ENCODE results near the gene IL25. TPM values are rescaled to one million over a fixed set of nuclear protein-coding genes. Genes with fewer than 3 reads are reported as not detected.
"Not testable (repeated sequence)": the region's sequence is repeated elsewhere in the genome, so short reads cannot be mapped to it uniquely, and the experiment has no call there.

IL25 gene
- total RNA-seq, 6 donors from 2014 or later = not detected

GRCh38 chr14:23416801-23417200, 44.2 kb downstream of the IL25 start:
- ATAC-seq (ENCODE audit: low FRiP score in 2 of 2) (no peak), DNase-seq (no peak)
- no peaks in the 10 kb centered on the region for H3K27me3 ChIP-seq
- no peaks in the 10 kb centered on the region for H3K9me3 ChIP-seq
- no peaks in the 10 kb centered on the region for H3K36me3 ChIP-seq
- H3K4me1 ChIP-seq = no peaks in the 10 kb centered on the region
- no peak overlapping the region for H3K27ac ChIP-seq
- H3K4me3 ChIP-seq = no peak overlapping the region
- 81 to 83% methylated on average over 7 to 11 of the region's 11 CpGs for WGBS, 2 donors
- no peak for TF ChIP-seq POLR2AphosphoS5 (IDR thresholded peaks at IDR 0.05)
- TF ChIP-seq EP300 (IDR thresholded peaks at IDR 0.05) = no peak
- TF ChIP-seq CTCF (IDR thresholded peaks at IDR 0.05) = no peak
- TF ChIP-seq POLR2A (IDR thresholded peaks at IDR 0.05) = no peak

- not testable (repeated sequence) for H3K4me1 ChIP-seq; H3K27me3 ChIP-seq; H3K27ac ChIP-seq; ATAC-seq (ENCODE audit: low FRiP score in 2 of 2); H3K4me3 ChIP-seq; H3K36me3 ChIP-seq; H3K9me3 ChIP-seq; DNase-seq
- 79% methylated on average over 9 to 11 of the region's 12 CpGs for WGBS, 2 donors
These were observed 44.7 kb downstream of the IL25 start for GRCh38 chr14:23417269-23417668.

- H3K36me3 ChIP-seq = no peaks in the 10 kb centered on the region
- H3K27me3 ChIP-seq = no peaks in the 10 kb centered on the region
- 88 to 95% methylated on average over 11 to 21 of the region's 21 CpGs for WGBS, 2 donors
- H3K4me3 ChIP-seq = no peak overlapping the region
- no peak for DNase-seq
- no peaks in the 10 kb centered on the region for H3K9me3 ChIP-seq
- H3K4me1 ChIP-seq = no peaks in the 10 kb centered on the region
- TF ChIP-seq POLR2AphosphoS5 (IDR thresholded peaks at IDR 0.05) = no peak
- TF ChIP-seq EP300 (IDR thresholded peaks at IDR 0.05) = no peak
- no peak for TF ChIP-seq CTCF (IDR thresholded peaks at IDR 0.05)
- no peak for TF ChIP-seq POLR2A (IDR thresholded peaks at IDR 0.05)
- H3K27ac ChIP-seq = no peak overlapping the region
- no peak for ATAC-seq (ENCODE audit: low FRiP score in 2 of 2)
These were observed 45.4 kb downstream of the IL25 start for GRCh38 chr14:23418021-23418420.

GRCh38 chr14:23419646-23420045, 47.0 kb downstream of the IL25 start:
- not testable (repeated sequence) for H3K9me3 ChIP-seq; H3K27me3 ChIP-seq; H3K36me3 ChIP-seq; ATAC-seq (ENCODE audit: low FRiP score in 2 of 2); DNase-seq; H3K4me3 ChIP-seq; H3K4me1 ChIP-seq; H3K27ac ChIP-seq
- 50 to 61% methylated on average over 4 to 5 of the region's 17 CpGs for WGBS, 2 donors

GRCh38 chr14:23421594-23421993, 49.0 kb downstream of the IL25 start:
- H3K9me3 ChIP-seq = no peaks in the 10 kb centered on the region
- H3K27ac ChIP-seq = no peak overlapping the region
- H3K36me3 ChIP-seq = no peaks in the 10 kb centered on the region
- no peaks in the 10 kb centered on the region for H3K4me1 ChIP-seq
- no peak overlapping the region for H3K4me3 ChIP-seq
- DNase-seq (no peak), ATAC-seq (ENCODE audit: low FRiP score in 2 of 2) (no peak)
- no peak for TF ChIP-seq CTCF (IDR thresholded peaks at IDR 0.05)
- TF ChIP-seq EP300 (IDR thresholded peaks at IDR 0.05) = no peak
- TF ChIP-seq POLR2A (IDR thresholded peaks at IDR 0.05) = no peak
- no peak for TF ChIP-seq POLR2AphosphoS5 (IDR thresholded peaks at IDR 0.05)
- H3K27me3 ChIP-seq = no peaks in the 10 kb centered on the region

- Histone ChIP-seq H3K4me1 (no peaks in the 10 kb centered on the region), H3K9me3 (no peaks in the 10 kb centered on the region), H3K27me3 (no peaks in the 10 kb centered on the region), H3K27ac (no peak overlapping the region), H3K36me3 (no peaks in the 10 kb centered on the region), H3K4me3 (no peak overlapping the region)
- DNase-seq (no peak), ATAC-seq (ENCODE audit: low FRiP score in 2 of 2) (no peak)
- 89 to 91% methylated on average over 6 of the region's 6 CpGs for WGBS, 2 donors
- TF ChIP-seq CTCF (IDR thresholded peaks at IDR 0.05) (no peak), POLR2AphosphoS5 (IDR thresholded peaks at IDR 0.05) (no peak), POLR2A (IDR thresholded peaks at IDR 0.05) (no peak), EP300 (IDR thresholded peaks at IDR 0.05) (no peak)
These were observed 51.0 kb downstream of the IL25 start for GRCh38 chr14:23423657-23424056.

All from upper lobe of left lung (tissue), 6 donors.